GM21367 (cell line): ENCODE results near the gene NEU3.
"Not testable (repeated sequence)": the region's sequence is repeated elsewhere in the genome, so short reads cannot be mapped to it uniquely, and the experiment has no call there.

Experiments used
- ATAC-seq: cut with Tn5 transposase; IDR thresholded peaks from one replicate; pipeline ENCODE4 v1.9.1; 2021; ENCODE audit not compliant: unreplicated experiment

NEU3 gene

GRCh38 chr11:74981888-74982287, 6.8 kb upstream of the NEU3 start:
- ATAC-seq: no peak

- no peak for ATAC-seq
These were observed 4.7 kb upstream of the NEU3 start for GRCh38 chr11:74984070-74984469.

- ATAC-seq: no peak
These were observed 4.0 kb upstream of the NEU3 start for GRCh38 chr11:74984730-74985129.

- no peak for ATAC-seq
These were observed 516 bp downstream of the NEU3 start for GRCh38 chr11:74989260-74989638.

GRCh38 chr11:74990150-74990549, 1.4 kb downstream of the NEU3 start:
- not testable (repeated sequence) for ATAC-seq

- ATAC-seq: no peak
These were observed 2.2 kb downstream of the NEU3 start for GRCh38 chr11:74990941-74991340.

GRCh38 chr11:74992852-74993251, 4.1 kb downstream of the NEU3 start:
- peak; percentile 32 for ATAC-seq

- ATAC-seq: no peak
These were observed 12.2 kb downstream of the NEU3 start for GRCh38 chr11:75000975-75001354.

GRCh38 chr11:75001686-75002085, 13.0 kb downstream of the NEU3 start:
- ATAC-seq: no peak

GRCh38 chr11:75002516-75002915, 13.8 kb downstream of the NEU3 start:
- no peak for ATAC-seq

- ATAC-seq: no peak
These were observed 15.5 kb downstream of the NEU3 start for GRCh38 chr11:75004215-75004614.

GRCh38 chr11:75011357-75011756, 22.6 kb downstream of the NEU3 start:
- ATAC-seq: no peak

- ATAC-seq: no peak
These were observed 23.1 kb downstream of the NEU3 start for GRCh38 chr11:75011872-75012271.

- no peak for ATAC-seq
These were observed 24.3 kb downstream of the NEU3 start for GRCh38 chr11:75013051-75013450.

- no peak for ATAC-seq
These were observed 25.4 kb downstream of the NEU3 start for GRCh38 chr11:75014129-75014528.

- not testable (repeated sequence) for ATAC-seq
These were observed 30.5 kb downstream of the NEU3 start for GRCh38 chr11:75019200-75019599.

- not testable (repeated sequence) for ATAC-seq
These were observed 31.6 kb downstream of the NEU3 start for GRCh38 chr11:75020328-75020727.

- no peak for ATAC-seq
These were observed 33.6 kb downstream of the NEU3 start for GRCh38 chr11:75022296-75022695.

- ATAC-seq: no peak
These were observed 34.1 kb downstream of the NEU3 start for GRCh38 chr11:75022759-75023396.

GRCh38 chr11:75023446-75024067, 34.8 kb downstream of the NEU3 start:
- ATAC-seq: no peak

- ATAC-seq: no peak
These were observed 35.3 kb downstream of the NEU3 start for GRCh38 chr11:75024068-75024449.

GRCh38 chr11:75024764-75025211, 36.1 kb downstream of the NEU3 start:
- no peak for ATAC-seq

GRCh38 chr11:75025561-75025960, 36.8 kb downstream of the NEU3 start:
- ATAC-seq: no peak
